ENCODE data around the gene SEC22A. TPM values are rescaled to one million over a fixed set of nuclear protein-coding genes. Genes with fewer than 3 reads are reported as not detected.

Gene SEC22A
- total and polyA plus RNA-seq, 10 of the 15 experiments (the other 5 are each of a cell fraction or from before 2014, with no cell fraction given): 19.3 to 70.3 (median 36.7) TPM

DNA sequence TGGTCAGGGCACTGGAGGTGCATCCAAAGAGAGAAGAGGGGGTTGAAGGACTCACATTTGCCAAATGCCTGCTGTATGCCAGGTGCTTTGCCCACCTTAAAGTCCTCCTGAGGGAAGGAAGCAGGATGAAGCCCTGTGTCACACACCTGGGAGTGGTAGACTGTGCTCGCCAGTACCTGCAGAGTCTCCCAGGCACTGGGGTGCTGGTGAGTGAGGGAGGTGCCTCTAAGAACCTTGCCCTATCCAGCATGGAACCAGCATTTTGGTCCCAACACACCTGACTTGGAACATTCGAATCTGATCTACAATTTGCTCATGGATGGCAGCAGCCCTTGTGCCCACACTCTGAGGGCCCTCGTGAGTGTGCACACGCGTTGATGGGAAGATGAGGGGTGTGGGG lies 76.7 kb downstream of the SEC22A start (continued):
- TF ChIP-seq, protein P1, sequence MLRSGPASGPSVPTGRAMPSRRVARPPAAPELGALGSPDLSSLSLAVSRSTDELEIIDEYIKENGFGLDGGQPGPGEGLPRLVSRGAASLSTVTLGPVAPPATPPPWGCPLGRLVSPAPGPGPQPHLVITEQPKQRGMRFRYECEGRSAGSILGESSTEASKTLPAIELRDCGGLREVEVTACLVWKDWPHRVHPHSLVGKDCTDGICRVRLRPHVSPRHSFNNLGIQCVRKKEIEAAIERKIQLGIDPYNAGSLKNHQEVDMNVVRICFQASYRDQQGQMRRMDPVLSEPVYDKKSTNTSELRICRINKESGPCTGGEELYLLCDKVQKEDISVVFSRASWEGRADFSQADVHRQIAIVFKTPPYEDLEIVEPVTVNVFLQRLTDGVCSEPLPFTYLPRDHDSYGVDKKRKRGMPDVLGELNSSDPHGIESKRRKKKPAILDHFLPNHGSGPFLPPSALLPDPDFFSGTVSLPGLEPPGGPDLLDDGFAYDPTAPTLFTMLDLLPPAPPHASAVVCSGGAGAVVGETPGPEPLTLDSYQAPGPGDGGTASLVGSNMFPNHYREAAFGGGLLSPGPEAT (IDR thresholded peaks at IDR 0.05; ENCODE audit: low read depth): no peak
- TF ChIP-seq CBFB (IDR thresholded peaks at IDR 0.05; ENCODE audit: low read depth) (no peak), IKZF2 (IDR thresholded peaks at IDR 0.05) (no peak), EED (IDR thresholded peaks at IDR 0.05; ENCODE audit: low read depth) (no peak), KDM1A (IDR thresholded peaks at IDR 0.05; ENCODE audit: borderline replicate concordance) (no peak)

DNA sequence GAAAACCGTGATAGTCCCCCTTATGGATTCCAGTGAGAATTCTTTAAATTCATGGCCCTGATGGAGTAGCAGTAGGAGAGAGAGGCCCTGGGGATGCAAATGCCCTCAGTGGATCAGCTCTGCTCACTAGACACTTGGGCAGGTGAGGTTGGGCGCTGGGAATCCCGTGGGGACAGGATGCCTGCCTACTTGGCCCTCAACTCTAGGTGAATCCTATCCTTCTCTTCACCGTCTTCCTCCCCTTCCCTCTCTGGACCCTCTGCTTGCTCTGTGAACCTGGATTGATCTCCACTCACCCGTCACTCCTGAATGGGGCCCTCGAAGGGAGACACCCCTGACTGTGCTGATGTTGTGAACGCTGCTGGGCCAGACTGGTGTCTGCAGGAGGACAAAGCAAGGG lies 77.4 kb downstream of the SEC22A start:
- no peak overlapping the region for H2AFZ ChIP-seq (ENCODE audit: control insufficient read depth, low read depth, low read length)
- no peak overlapping the region for H3K4me3 ChIP-seq
- no peaks in the 10 kb centered on the region for H3K27me3 ChIP-seq (replicated peaks in 1 of 2; ENCODE audit: control insufficient read depth in 2 of 2, insufficient read depth in 2 of 2, low read length in 1 of 2)
- no peak overlapping the region for H3K27ac ChIP-seq (ENCODE audit: control insufficient read depth, insufficient read depth)
- 69% methylated on average over 7 of the region's 7 CpGs for WGBS (ENCODE audit: insufficient coverage, insufficient replicate concordance, low lambda C conversion rate, missing lambda C conversion rate)
- H3K9me3 ChIP-seq (replicated peaks; ENCODE audit: control insufficient read depth, insufficient read depth, low read length): no peaks in the 10 kb centered on the region
- in situ Hi-C loops (cut with MboI) (no loop called here), intact Hi-C loops (cut with micrococcal nuclease; ENCODE audit: unreplicated experiment) (no loop called here)
- no peak for ATAC-seq
- H3K79me2 ChIP-seq (ENCODE audit: control insufficient read depth, insufficient read depth, low read length): no peaks in the 10 kb centered on the region
- ChIA-PET CTCF (no interaction called here), POLR2A (no interaction called here), RAD21 (ENCODE audit: unreplicated experiment) (no interaction called here), SMC1A (ENCODE audit: uncharacterized antibody, unreplicated experiment) (no interaction called here)
- H3K9ac ChIP-seq (ENCODE audit: control insufficient read depth, insufficient read depth, low read length): no peak overlapping the region
- H4K20me1 ChIP-seq (ENCODE audit: control insufficient read depth, insufficient read depth): no peaks in the 10 kb centered on the region
- H3K36me3 ChIP-seq (ENCODE audit: control insufficient read depth in 2 of 2, insufficient read depth in 2 of 2, low read length in 1 of 2): no peaks in the 10 kb centered on the region
- FAIRE-seq: no peak
- H3K4me2 ChIP-seq (ENCODE audit: control insufficient read depth, insufficient read depth): no peak overlapping the region
- no peaks in the 10 kb centered on the region for H3K4me1 ChIP-seq (ENCODE audit: control insufficient read depth, insufficient read depth, low read length)
- no peak for DNase-seq (ENCODE audit: low read depth, low spot score)
- no TSS peak for BruUV-seq (replicated peaks)
- TF ChIP-seq SUZ12 (IDR thresholded peaks at IDR 0.05; ENCODE audit: unreplicated experiment) (no peak), ZNF217 (IDR thresholded peaks at IDR 0.05) (no peak), HSF1 (IDR thresholded peaks at IDR 0.05; ENCODE audit: low read depth, low read length) (no peak), IRF3 (IDR thresholded peaks at IDR 0.05) (no peak), KAT2A (conservative IDR thresholded peaks at IDR 0.05; ENCODE audit: control insufficient read depth, low read depth, low read length) (no peak), JUNB (IDR thresholded peaks at IDR 0.05) (no peak), NRF1 (conservative IDR thresholded peaks at IDR 0.05; ENCODE audit: low read depth, low read length) (no peak), ZNF24 (IDR thresholded peaks at IDR 0.05) (no peak)
- TF ChIP-seq, protein P2, sequence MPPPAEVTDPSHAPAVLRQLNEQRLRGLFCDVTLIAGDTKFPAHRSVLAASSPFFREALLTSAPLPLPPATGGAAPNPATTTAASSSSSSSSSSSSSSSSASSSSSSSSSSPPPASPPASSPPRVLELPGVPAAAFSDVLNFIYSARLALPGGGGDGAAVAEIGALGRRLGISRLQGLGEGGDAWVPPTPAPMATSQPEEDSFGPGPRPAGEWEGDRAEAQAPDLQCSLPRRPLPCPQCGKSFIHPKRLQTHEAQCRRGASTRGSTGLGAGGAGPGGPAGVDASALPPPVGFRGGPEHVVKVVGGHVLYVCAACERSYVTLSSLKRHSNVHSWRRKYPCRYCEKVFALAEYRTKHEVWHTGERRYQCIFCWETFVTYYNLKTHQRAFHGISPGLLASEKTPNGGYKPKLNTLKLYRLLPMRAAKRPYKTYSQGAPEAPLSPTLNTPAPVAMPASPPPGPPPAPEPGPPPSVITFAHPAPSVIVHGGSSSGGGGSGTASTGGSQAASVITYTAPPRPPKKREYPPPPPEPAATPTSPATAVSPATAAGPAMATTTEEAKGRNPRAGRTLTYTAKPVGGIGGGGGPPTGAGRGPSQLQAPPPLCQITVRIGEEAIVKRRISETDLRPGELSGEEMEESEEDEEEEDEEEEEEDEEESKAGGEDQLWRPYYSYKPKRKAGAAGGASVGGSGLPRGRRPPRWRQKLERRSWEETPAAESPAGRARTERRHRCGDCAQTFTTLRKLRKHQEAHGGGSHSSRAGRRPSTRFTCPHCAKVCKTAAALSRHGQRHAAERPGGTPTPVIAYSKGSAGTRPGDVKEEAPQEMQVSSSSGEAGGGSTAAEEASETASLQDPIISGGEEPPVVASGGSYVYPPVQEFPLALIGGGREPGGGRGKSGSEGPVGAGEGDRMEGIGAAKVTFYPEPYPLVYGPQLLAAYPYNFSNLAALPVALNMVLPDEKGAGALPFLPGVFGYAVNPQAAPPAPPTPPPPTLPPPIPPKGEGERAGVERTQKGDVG (CRISPR knock-in tag; IDR thresholded peaks at IDR 0.05): no peak
- TF ChIP-seq, protein P3, sequence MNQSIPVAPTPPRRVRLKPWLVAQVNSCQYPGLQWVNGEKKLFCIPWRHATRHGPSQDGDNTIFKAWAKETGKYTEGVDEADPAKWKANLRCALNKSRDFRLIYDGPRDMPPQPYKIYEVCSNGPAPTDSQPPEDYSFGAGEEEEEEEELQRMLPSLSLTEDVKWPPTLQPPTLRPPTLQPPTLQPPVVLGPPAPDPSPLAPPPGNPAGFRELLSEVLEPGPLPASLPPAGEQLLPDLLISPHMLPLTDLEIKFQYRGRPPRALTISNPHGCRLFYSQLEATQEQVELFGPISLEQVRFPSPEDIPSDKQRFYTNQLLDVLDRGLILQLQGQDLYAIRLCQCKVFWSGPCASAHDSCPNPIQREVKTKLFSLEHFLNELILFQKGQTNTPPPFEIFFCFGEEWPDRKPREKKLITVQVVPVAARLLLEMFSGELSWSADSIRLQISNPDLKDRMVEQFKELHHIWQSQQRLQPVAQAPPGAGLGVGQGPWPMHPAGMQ (IDR thresholded peaks at IDR 0.05; ENCODE audit: borderline replicate concordance): no peak

Measured in GM12878 (cell line).